GM12872 (cell line): ENCODE measurements around the gene C5orf24.

Source experiments
- CTCF ChIP-seq: IDR thresholded peaks from 3 replicates; pipeline ENCODE4 v1.5.1; 2011; ENCODE audit warnings: low read depth, mild to moderate bottlenecking, low read length, moderate library complexity; ENCODE audit not compliant: insufficient read depth

Gene C5orf24

GRCh38 chr5:134873987-134874830, 28.4 kb downstream of the C5orf24 start, which contains the start of gene TXNDC15:
Gene TXNDC15 (plus strand): TSS chr5:134874371. CDS start chr5:134874428, 57 bp downstream.
- no peak for TF ChIP-seq CTCF

DNA sequence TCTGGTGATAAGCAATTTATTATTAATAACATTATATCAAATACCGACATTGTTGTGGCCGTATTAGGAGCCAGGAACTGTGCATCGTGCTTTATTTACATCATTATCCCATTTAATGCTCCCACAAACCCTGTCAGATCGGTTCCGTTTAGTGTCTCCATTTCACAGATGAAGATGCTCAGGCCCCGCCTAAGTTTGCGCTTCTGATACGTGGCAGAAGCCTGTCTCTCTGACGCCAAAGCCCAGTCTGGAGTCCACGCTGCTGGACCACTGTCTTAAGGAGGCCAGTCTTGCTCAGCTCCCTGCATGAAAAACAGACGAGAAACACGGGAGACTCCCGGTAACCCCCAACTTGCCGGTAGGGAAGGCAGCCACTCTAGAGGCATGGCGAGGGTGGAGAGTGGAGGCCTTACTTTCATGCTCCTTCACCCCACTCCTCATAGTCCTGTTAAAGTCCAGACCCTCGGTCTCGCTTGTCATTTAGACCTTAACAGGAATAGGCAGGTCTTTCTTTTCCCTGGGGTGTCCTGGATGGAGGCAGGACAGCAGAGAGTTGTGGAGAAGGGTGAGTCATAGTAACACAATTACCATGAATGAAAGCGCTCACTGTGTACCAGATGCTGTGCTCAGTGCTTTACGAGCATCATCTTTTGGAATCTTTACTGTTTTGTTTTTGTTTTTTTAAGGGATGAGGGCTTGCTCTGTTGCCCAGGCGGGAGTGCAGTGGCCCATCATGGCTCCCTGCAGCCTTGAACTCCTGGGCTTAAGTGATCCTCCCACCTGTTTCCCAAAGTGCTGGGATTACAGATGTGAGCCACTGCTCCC, 29.3 kb downstream of the C5orf24 start:
- TF ChIP-seq CTCF, result no peak

DNA sequence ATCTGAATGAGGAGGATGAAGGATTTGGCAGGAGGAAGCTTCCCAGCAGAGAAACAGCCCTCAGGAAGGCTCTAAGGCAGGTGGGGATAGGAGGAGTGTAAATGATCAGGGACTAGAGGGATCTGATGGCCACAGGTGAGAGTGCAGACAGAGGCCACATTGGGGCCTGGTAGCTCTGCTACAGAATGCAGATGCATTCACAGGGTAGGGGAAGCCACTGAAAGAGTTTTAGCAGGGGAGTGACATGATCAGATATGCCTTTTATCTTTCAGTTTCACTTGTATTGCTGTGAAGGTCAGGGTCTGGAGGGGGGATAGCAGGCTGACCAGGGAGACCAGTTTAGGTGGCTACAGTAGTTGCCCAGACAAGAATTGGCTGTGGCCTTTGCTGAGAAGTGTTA, 31.4 kb downstream of the C5orf24 start:
- no peak for TF ChIP-seq CTCF

DNA sequence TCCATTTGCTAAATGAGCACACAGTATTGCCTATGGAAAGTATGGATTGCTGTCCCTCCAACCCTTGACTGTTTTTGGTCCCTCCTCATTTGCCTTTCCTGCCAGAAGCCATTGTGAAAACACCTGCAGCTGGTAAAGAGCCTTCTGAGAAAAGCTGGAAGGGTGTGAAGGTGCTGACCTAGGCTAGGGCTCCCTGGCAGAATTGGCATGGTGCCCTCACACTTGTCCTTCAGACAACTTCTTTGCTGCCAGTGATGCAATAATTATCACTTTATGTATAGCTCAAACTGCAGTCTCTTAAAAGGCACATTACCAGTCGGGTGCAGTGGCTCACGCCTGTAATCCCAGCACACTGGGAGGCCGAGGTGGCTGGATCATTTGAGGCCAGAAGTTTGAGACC, 32.6 kb downstream of the C5orf24 start:
- no peak for TF ChIP-seq CTCF

GRCh38 chr5:134879456-134879855, 33.7 kb downstream of the C5orf24 start:
- TF ChIP-seq CTCF, result no peak

- TF ChIP-seq CTCF, result no peak
These were observed 41.9 kb downstream of the C5orf24 start for GRCh38 chr5:134887593-134888159.

DNA sequence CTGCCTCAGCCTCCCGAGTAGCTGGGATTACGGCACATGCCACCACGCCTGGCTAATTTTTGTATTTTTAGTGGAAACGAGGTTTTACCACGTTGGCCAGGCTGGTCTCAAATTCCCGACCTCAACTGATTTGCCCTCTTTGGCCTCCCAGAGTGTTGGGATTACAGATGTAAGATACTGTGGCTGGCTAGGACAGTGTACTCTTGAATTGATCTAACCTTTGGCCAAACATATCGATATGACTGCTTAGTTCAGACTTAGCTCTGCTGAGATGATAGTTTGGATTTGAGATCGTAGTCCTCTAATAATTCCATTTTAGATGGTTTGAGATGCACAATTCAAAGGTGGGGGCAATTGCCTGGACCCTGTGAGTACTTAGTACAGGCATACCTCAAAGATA, 43.6 kb downstream of the C5orf24 start:
- TF ChIP-seq CTCF, result no peak
